Measurements from ENCODE around the gene VCP. TPM values are rescaled to one million over a fixed set of nuclear protein-coding genes. Genes with fewer than 3 reads are reported as not detected.

VCP gene
- 262 and 287 TPM in 2 replicates for total RNA-seq

DNA sequence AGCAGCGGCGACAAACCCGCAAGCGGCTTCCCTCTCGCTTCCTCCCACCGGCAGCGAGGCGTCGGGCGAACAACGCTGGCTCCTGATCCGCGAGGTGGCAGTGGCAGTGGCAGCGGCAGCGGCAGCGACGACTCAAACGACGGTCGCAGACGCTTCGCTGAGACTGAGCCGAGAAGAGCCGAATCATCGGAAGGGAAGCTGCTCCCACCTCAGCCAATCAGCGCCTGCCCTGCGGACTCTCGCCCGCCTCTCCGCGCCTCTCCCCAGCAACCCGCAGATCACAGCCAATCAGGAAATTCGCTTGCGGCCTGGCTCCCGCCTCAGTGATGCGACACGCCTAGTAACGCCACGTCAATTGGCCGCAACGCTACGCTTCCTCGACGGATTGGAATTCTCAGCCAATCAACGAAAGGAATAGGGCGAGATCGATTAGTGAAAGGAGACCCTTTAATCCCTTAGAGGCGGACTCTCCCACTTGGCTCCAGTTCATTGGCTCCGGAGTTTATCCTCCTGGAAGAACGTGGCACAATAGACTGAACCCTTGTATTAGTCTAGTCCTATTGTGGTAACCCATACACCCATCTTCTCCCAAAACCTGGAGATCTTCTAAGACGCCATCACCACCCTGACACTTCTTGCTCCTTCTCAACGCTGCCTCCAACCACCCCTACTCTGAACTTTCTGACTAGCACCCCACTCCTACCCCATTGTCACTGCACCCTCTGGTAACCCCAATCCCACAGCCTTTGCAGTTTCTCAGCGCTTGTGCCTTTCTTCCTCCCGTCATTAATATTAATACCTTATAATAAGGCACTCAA is at the start of gene VCP:
Gene VCP, minus strand, starts transcription at position 165 of the 818 bp plus-strand sequence. CDS start 272 bp downstream, outside the sequence.

DNA sequence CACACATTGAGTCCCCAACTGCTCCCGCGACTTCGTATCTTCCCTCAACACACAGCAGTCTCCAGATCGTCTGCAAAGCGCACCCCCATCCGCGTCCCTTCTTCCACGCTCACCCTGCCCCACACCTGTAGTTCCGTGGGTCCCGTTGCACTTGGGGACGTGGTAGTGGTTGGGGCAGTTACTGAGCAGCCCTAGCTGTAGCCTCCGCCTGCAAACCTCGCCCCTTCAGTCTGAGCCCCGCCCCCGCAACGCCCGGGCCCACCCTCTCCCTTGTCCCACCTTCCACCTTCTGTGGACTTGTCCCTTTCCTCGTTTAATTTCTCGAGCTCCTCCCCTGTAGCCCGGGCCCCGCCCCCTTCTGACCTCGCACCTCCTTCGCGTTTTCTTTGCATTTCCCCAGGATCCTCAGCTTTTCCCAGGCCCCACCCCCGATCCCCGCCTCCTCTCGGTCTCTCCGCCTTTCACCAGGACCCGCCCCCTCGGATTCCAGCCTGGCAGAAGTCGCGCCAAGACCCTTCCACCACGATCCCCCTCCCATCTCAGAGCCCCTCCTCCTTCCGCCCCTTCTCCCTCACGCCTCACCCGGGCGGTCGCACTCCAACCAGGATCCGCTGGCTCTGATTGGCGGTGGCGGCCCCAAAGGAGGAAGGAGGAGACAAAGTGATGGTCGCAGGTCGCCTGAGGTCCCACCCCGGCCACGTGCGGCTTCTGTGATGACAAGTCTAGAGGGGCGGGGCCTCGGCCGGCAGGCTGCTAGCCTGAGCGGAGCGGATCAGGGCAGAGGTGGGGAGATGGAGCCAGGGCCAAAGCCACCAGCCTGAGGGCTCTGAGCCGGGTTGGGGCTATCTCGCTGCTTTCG is 43.5 kb upstream of the VCP start, which contains the start of gene ATOSB:
Gene ATOSB, minus strand, starts transcription at position 183 of the 859 bp plus-strand sequence. CDS start 7,588 bp downstream, outside the sequence.

DNA sequence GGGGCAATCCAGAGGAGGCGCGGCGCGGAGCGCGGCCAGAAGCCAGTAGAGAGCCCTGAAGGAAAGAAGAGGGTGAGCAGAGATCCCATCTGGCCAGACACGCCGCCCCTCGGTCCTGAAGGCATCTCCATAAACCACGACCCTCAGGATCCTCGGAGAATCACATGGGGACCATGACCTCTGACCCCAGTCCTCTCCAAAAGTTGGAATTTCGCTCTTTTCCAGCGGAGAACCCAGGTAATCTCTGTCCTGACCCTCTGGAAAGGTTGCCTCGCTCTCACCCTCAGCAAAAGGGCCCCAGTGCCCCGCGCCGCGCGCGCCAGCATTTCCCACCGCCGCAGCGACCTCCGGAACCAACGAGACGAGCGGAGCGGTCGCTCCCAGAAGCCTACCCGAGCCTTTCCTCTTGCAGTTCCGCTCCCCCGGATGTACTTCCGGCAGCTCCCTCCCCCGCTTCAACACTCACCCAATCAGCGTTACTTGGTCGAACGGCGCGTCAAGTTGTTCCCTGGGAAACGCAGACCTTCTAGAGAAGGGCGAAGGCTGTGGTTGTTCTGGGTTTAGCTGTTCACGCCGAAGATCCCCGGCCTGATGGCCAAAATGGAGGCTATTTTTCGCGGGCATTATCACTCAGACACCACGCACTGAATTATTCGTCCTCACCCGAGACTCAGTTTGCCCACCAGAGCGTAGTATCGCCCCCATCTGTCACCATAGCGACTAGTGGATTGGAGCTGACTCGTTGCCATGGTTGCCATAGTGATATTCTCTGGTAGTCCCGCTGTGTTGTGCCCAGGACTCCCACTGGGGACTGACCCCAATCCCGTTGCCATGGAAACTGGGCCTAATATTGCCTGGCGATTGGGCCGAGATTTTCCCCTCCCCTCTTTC is 30.6 kb upstream of the VCP start, which contains the start of gene STOML2:
Gene STOML2, minus strand, starts transcription at position 363 of the 891 bp plus-strand sequence. Its CDS starts 37 bp downstream, at position 326.

DNA sequence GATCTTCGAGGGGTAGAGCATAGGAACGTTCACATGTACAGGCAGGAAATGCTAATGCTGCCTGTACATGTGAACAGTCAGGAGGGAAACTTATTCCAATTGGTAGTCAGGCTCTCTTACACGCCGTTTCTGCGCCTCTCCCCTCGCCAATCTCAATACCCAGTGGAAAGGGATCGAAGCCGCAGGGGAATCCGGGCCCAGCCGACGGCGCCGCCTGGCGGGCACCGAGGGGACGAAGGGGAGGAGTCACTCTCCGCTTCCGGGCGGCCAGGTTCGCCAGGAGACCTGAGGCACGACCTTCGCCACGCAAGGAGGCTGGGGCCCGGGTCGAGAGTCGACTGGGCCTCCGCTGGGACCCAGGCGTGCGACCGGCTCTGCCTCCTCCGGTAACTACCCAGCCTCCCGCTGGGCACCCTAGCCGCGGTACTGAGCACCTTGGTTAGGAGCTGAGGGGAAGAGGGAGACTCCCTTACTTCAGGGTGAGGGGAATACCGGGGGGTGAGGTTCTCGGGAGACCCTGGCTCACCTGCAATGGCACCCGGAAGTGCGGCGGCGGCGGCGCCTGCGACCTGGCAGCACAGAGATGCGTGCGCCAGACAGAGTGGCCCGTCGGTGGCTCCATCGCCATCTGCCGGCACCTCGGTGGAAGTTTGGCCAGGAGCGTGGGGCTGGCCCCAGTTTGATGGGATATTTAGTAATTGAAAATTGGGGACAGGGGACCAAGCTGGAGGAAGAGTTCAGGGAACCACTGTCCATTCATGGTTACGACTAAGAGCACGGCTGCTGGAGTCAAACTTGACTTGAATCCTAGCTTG is 23.8 kb upstream of the VCP start, which contains the start of gene PIGO:
Gene PIGO, minus strand, starts transcription at position 557 of the 815 bp plus-strand sequence. CDS start 1,026 bp downstream, outside the sequence.

DNA sequence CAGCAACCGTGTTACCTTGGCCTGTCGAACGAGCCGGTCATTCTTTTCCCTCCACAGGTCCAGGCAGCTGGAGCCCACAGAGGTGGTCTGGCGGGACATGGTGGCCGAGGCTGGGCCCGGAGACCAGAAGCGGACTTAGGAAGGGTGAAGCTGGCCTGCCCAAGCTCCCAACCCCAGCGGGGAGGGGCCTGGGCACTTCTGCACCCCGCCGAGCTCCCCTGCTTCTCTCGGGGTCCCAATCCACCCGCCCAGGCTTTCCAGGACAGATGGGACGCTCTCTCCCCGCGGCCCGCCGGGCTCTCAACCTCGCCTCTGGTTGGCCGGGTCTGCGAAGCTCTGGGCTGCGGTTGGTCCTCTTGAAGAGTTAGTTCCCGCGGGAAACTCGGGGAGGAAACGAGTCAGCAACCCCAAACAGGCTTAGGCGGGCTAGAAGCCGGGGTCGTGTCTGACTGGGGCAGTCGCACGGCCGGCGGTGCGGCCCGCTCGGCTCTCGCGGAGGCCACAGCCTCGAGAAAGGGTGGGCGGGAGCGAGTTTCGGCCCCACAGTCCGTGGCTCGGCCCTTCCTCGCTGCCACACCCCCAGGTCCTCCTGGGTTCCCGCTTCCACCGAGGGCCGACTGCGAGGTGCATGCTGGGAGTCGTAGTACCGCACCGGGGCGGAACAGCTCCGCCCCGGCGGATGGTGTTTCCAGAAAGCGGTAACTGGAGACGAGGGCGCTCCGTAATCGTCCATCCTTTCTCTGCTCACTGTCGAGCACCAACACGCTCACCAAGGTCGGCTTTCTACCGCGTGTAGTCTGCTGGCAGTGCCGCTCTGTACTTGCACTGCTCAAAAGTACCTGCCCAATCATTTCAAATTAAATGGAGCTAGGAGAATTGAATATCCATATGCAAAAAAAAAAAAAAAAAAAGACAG is 7.3 kb upstream of the VCP start, which contains the start of gene FANCG:
Gene FANCG, minus strand, starts transcription at position 517 of the 916 bp plus-strand sequence. Its CDS starts 418 bp downstream, at position 99.

Other genes with a start within 250 kb of the VCP start
- not detected in 2 replicates for gene PHF24, start 114.3 kb downstream of the VCP start, total RNA-seq
- gene DNAJB5, start 82.9 kb downstream of the VCP start, total RNA-seq, result 4.9 and 14.6 TPM in 2 replicates
- gene FANCG, start 7.3 kb upstream of the VCP start, total RNA-seq, result 6.5 and 10.4 TPM in 2 replicates
- gene PIGO, start 24.0 kb upstream of the VCP start, total RNA-seq, result 14.3 and 16.5 TPM in 2 replicates
- 116 and 119 TPM in 2 replicates for gene STOML2, start 30.5 kb upstream of the VCP start, total RNA-seq
- 25.5 and 28.5 TPM in 2 replicates for gene ATOSB, start 43.2 kb upstream of the VCP start, total RNA-seq
- gene UNC13B, start 89.4 kb upstream of the VCP start, total RNA-seq, result 14.8 and 16.2 TPM in 2 replicates